GM19240 (cell line): Measurements from ENCODE around the gene CRTC2.
A peak's percentile ranks its signal among the peaks of the same experiment; 100 is the strongest.

Experiments
- DNase-seq: peaks from one replicate; pipeline ENCODE4 v3.0.0; 2011; ENCODE audit warnings: low spot score; ENCODE audit not compliant: insufficient read length

Gene CRTC2

GRCh38 chr1:153946622-153947241 is 11.7 kb downstream of the CRTC2 start, which contains the start of gene DENND4B:
Gene DENND4B (minus strand): TSS chr1:153946718. CDS start chr1:153944374, 2,344 bp downstream.
- DNase-seq = peak; percentile 99

- peak; percentile 91 for DNase-seq
Measured at GRCh38 chr1:153945795-153946621, 12.4 kb downstream of the CRTC2 start.

- peak; percentile 81 for DNase-seq
Measured at GRCh38 chr1:153945131-153945794, 13.1 kb downstream of the CRTC2 start.

GRCh38 chr1:153944827-153945117 is 13.6 kb downstream of the CRTC2 start:
- DNase-seq = no peak

GRCh38 chr1:153944005-153944826 is 14.2 kb downstream of the CRTC2 start:
- no peak for DNase-seq

GRCh38 chr1:153942766-153943549 is 15.5 kb downstream of the CRTC2 start:
- no peak for DNase-seq

GRCh38 chr1:153941826-153942725 is 16.3 kb downstream of the CRTC2 start:
- no peak for DNase-seq

GRCh38 chr1:153940756-153941155 is 17.7 kb downstream of the CRTC2 start:
- no peak for DNase-seq

GRCh38 chr1:153939476-153939875 is 18.9 kb downstream of the CRTC2 start:
- DNase-seq = no peak

- no peak for DNase-seq
Measured at GRCh38 chr1:153938996-153939395, 19.4 kb downstream of the CRTC2 start.

- DNase-seq = no peak
Measured at GRCh38 chr1:153937331-153937730, 21.1 kb downstream of the CRTC2 start.

- DNase-seq = no peak
Measured at GRCh38 chr1:153936011-153936802, 22.2 kb downstream of the CRTC2 start.

- no peak for DNase-seq
Measured at GRCh38 chr1:153934746-153935145, 23.7 kb downstream of the CRTC2 start.

- DNase-seq = no peak
Measured at GRCh38 chr1:153933955-153934354, 24.5 kb downstream of the CRTC2 start.

- DNase-seq = no peak
Measured at GRCh38 chr1:153933430-153933829, 25.0 kb downstream of the CRTC2 start.

GRCh38 chr1:153932156-153933131 is 26.0 kb downstream of the CRTC2 start:
- no peak for DNase-seq
